Immature natural killer cell (primary cell): Measurements from ENCODE around the gene MXD4. TPM values are rescaled to one million over a fixed set of nuclear protein-coding genes. Genes with fewer than 3 reads are reported as not detected.

Experiments used
- DNase-seq, 3 donors: peaks; one replicate each; pipeline ENCODE4 v3.0.0; 2022; ENCODE audit warnings: mixed read lengths in 1 of 3
- H3K27ac Mint-ChIP-seq, 6 donors: one replicate each; pipeline ENCODE4 v1.8.0; 2020; ENCODE audit warnings: mixed read lengths in 6 of 6, mild to moderate bottlenecking in 5 of 6, inconsistent platforms in 4 of 6, moderate library complexity in 3 of 6
- H3K27me3 Mint-ChIP-seq, 3 donors: one replicate each; pipeline ENCODE4 v1.8.0; 2020 to 2021; ENCODE audit warnings: low read depth in 3 of 3, mild to moderate bottlenecking in 3 of 3, mixed read lengths in 3 of 3, moderate library complexity in 3 of 3, inconsistent platforms in 1 of 3
- H3K36me3 Mint-ChIP-seq, 3 donors: one replicate each; pipeline ENCODE4 v1.8.0; 2020; ENCODE audit warnings: mixed read lengths in 3 of 3, inconsistent platforms in 2 of 3, mild to moderate bottlenecking in 2 of 3
- H3K4me1 Mint-ChIP-seq, 2 donors: one replicate each; pipeline ENCODE4 v1.8.0; 2020; ENCODE audit warnings: inconsistent platforms in 2 of 2, mild to moderate bottlenecking in 2 of 2, mixed read lengths in 2 of 2, moderate library complexity in 1 of 2
- H3K4me3 Mint-ChIP-seq, 5 donors: one replicate each; pipeline ENCODE4 v1.8.0; 2020; ENCODE audit warnings: mild to moderate bottlenecking in 5 of 5, mixed read lengths in 5 of 5, inconsistent platforms in 3 of 5, moderate library complexity in 3 of 5
- H3K9me3 Mint-ChIP-seq, 6 donors: one replicate each; pipeline ENCODE4 v1.8.0; 2020; ENCODE audit warnings: mild to moderate bottlenecking in 6 of 6, mixed read lengths in 6 of 6, inconsistent platforms in 4 of 6, moderate library complexity in 3 of 6
- polyA plus RNA-seq, 3 donors: library from polyadenylated mRNA; unstranded; fragments of 300-500 nt; fragmentation: Illumina TruSeq; gene quantifications; one replicate each; pipeline ENCODE4 v1.2.3, GENCODE V29; 2021

MXD4 gene
- polyA plus RNA-seq, 3 donors from 2014 or later, result 55.0 to 56.1 (median 55.0) TPM

DNA sequence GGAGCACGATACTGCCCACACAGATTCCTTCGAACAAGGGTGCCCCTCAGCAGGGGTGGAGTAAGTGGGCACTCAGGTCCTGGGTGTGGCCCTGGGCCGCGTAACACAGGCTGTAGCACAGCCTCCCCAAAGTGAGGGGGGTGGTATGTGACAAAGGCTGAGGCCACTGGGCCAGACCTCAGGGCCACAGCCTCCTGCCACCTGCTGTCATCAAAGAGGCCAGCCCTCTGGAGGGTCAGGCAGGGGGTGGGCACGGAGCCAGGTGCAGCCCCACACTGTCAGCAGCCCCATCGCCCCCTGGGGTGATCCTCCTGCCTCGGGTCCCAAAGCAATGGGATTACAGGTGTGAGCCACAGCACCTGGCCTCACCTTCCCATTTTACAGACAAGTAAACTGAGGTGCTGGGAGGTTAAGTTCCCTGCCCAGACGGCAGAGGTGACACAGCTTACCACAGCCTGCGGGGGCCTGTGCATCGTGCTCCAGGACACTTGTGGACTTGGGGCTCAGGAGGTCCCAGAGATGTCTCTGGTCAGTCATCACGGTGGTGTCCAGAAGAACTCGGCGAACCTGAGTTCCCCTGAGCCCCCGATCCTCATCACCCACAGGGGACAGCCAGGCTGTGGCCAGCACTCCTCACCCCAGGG lies 27.5 kb upstream of the MXD4 start:
- no peak for DNase-seq
- Mint-ChIP-seq H3K4me1 (peaks cover 31% of the 10 kb centered on the region in 2 donors), H3K36me3 (peaks cover 0 to 21% (median 13%) of the 10 kb centered on the region in 3 donors), H3K27ac (peak overlapping the region in 5 of 6 donors; percentile 96 to 100 (median 97)), H3K4me3 (peak overlapping the region in 2 of 5 donors; percentile 13 to 49), H3K9me3 (no peaks in the 10 kb centered on the region), H3K27me3 (peaks cover 11 to 18% (median 11%) of the 10 kb centered on the region in 3 donors)

DNA sequence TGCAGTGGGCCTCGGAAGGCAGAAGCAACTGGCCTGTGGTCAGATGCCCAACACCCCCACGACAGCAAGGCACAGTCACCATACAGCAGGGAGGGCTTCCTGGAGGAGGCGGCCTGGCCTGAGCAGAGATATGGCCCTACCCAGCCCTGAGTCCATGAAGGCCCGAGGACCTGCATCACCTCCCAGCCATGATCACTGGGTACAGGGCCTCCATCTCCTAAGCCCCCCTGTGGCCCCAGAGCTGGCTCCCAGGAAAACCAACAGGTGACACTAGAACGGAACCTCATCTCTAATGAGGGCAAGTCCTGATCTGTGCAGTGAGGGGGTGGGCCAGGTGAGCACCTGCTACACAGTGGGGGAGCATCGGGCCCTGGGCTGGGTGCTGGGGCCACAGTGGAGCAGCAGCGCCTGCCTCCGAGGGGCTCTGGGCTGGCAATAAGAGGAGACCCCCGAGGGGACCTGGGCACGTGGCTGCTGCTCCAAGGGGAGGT lies 26.2 kb upstream of the MXD4 start:
- no peak overlapping the region for H3K4me3 Mint-ChIP-seq
- H3K27ac Mint-ChIP-seq, result peak overlapping the region in 5 of 6 donors; percentile 57 to 100 (median 88)
- no peaks in the 10 kb centered on the region for H3K9me3 Mint-ChIP-seq
- peaks cover 31 to 32% of the 10 kb centered on the region in 2 donors for H3K4me1 Mint-ChIP-seq
- H3K27me3 Mint-ChIP-seq, result peaks cover 11 to 18% (median 11%) of the 10 kb centered on the region in 3 donors
- peaks cover 0 to 21% (median 17%) of the 10 kb centered on the region in 3 donors for H3K36me3 Mint-ChIP-seq
- DNase-seq, result no peak

DNA sequence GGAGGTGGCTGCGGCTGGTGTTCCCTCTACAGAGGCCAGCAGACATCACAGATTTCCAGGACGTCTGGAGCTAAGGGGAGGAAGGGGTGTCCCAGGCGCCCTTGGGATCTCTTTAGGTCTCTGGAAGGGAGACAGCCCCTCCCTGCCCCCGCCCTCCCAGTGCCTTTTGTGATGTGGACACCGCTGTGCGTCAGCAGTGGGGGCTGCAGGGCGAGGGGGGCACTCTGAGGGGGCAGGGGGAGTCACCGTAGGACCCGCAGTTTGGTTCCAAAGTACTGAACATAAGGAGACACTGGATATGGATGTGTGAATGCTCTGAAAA lies 25.6 kb upstream of the MXD4 start:
- DNase-seq, result no peak
- H3K4me3 Mint-ChIP-seq, result no peak overlapping the region
- H3K27me3 Mint-ChIP-seq, result peaks cover 11 to 19% (median 11%) of the 10 kb centered on the region in 3 donors
- H3K4me1 Mint-ChIP-seq, result peaks cover 33 to 36% of the 10 kb centered on the region in 2 donors
- peaks cover 0 to 19% (median 14%) of the 10 kb centered on the region in 3 donors for H3K36me3 Mint-ChIP-seq
- H3K27ac Mint-ChIP-seq, result peak overlapping the region in 5 of 6 donors; percentile 57 to 100 (median 88)
- H3K9me3 Mint-ChIP-seq, result no peaks in the 10 kb centered on the region

DNA sequence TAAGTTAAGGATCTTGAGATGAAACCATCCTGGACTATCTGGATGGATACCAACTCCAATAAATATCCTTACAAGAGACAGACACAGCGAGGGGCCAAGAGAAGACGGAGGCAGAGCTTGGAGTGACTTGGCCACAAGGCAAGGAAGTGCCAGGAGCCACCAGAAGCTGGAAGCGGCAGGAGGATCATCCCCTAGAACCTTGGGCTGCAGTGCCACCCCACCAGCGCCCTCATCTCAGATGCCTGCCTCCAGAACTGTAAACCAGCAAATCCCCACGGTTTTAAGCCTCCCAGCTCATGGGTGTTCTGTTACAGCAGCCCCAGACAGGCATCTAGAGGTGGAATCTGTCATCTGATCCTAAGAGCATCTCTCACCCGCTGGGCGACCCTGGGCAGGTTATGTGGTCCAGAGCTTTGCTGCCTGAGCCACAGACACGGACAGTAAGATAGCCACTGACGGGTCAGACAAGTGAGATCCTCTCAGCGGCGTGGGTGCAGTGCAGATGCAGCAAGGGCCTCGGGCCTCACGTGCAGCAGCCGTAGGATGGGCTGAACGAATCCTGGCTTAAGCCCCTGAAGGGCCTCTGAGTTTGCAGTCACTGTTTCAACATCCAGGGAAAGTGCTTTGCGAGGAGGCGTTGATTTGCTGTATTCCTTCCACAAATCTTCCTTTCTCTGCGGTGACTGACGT lies 25.1 kb upstream of the MXD4 start:
- Mint-ChIP-seq H3K27ac (peak overlapping the region in 5 of 6 donors; percentile 54 to 100 (median 69)), H3K4me3 (peak overlapping the region in 1 of 5 donors; percentile 41), H3K4me1 (peaks cover 36 to 37% of the 10 kb centered on the region in 2 donors), H3K27me3 (peaks cover 13 to 24% (median 15%) of the 10 kb centered on the region in 3 donors), H3K36me3 (peaks cover 0 to 24% (median 16%) of the 10 kb centered on the region in 3 donors), H3K9me3 (no peaks in the 10 kb centered on the region)
- no peak for DNase-seq

DNA sequence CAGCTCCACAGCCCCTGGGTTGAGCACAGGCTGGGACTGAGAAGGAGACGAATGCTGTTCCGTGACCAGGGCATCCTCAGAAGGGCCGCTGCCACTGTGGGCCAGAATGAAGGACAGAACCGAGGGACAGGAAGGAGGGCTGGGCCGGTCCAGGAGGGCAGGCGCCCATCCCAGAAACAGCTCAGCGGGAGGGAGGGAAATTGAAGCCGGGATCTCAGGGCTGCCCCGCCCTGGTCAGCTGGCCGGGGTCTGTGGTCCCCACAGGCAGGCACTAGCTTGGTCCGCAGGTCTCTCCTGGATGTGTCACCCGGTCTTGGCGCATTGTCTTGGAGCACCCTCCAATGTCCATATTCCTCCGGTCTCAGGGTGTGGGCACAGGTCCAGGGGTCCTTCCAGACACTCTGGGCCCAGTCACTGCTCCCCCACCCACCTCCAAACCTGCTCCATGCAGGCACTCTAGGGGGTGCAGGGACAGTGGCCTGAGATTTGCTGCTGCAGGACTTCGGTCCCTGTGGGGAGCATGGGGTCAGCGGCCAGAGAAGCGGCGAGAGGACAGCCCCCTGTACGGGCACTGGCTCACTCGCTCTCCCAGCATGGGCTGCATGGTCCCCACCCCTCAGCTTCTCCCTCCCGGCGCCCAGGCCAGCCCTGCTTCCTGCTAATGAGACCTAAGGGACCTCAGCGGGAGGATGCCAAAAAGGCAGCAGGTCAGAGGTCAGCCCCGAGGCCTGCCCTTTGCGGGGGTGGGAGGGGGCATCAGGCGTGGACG lies 23.9 kb upstream of the MXD4 start:
- Mint-ChIP-seq H3K4me3 (no peak overlapping the region), H3K4me1 (peaks cover 41% of the 10 kb centered on the region in 2 donors), H3K9me3 (no peaks in the 10 kb centered on the region), H3K27me3 (peaks cover 13 to 22% (median 15%) of the 10 kb centered on the region in 3 donors), H3K36me3 (peaks cover 0 to 22% (median 16%) of the 10 kb centered on the region in 3 donors), H3K27ac (peak overlapping the region in 5 of 6 donors; percentile 74 to 100 (median 88))
- no peak for DNase-seq

DNA sequence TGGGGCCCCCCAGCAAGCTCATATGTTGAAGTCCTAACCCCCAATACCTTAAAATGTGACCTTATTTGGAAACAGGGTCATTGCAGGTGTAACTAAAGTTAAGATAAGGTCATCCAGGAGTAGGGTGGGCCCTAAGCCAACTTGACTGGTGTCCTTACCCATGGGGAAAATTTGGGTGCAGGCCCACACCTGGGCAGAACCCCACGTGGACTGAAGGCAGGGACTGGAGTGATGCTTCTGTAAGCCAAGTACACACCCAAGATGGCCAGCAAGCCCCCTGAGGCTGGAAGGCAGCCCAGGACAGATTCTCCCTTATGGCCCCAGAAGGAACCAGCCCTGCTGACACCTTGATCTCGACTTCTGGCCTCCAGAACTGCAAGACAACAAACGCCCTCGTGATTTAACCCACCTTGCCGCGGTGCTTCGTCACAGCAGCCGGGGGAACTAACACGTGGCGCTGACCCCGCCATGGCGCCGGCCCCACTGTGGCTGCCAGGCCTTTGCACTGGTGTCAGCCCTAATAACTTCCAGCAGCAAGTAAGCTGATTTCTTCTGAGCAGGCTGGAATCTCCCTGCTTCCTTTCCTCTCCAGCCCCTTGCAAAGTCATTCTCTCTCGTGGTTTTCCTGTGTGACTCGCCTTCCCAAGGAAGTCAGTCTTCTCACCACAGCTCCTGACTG lies 23.2 kb upstream of the MXD4 start:
- peak; percentile 48 to 61 (median 60) for DNase-seq
- H3K4me3 Mint-ChIP-seq, result peak overlapping the region in 1 of 5 donors; percentile 20
- peaks cover 38 to 44% of the 10 kb centered on the region in 2 donors for H3K4me1 Mint-ChIP-seq
- H3K27ac Mint-ChIP-seq, result peak overlapping the region in 5 of 6 donors; percentile 74 to 100 (median 88)
- H3K27me3 Mint-ChIP-seq, result peaks cover 12 to 21% (median 13%) of the 10 kb centered on the region in 3 donors
- H3K36me3 Mint-ChIP-seq, result peaks cover 0 to 20% (median 16%) of the 10 kb centered on the region in 3 donors
- no peaks in the 10 kb centered on the region for H3K9me3 Mint-ChIP-seq

DNA sequence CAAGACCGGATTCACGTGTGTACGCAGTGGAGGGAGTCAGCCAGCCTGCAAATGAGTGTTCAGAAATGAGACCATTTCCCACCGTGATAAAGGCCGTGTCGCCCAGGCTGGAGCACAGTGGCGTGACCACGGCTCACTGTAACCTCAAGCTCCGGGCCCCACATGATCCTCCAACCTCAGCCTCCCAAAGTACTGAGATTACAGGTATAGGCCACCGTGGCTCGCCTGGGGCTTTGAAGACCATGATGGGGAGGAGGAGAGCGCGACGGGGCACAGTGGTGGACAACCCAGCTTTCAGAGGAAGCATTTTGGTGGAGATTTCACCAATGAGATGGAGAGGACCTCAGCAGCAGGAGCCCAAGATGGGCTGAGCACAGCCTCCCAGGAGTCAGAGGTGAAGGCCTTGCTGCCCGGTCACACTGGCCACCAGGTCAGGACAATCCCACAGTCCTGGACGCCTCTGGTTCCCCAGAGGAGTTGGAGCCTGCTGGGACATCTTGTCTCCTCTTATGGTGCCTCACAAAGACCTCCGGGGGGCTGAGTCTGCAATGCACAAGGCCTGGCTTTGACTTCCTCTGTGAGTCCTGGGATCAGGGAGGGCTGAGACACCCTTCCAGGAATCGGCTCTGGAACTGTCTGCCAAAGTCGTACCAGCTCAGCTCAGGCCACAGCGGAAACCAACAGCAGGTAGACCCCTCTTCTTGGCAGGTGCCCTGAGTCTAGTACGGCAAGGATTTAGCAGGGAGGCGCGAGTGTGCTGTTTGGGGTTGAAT lies 22.4 kb upstream of the MXD4 start:
- Mint-ChIP-seq H3K36me3 (peaks cover 0 to 20% (median 16%) of the 10 kb centered on the region in 3 donors), H3K27me3 (peaks cover 12 to 22% (median 16%) of the 10 kb centered on the region in 3 donors), H3K4me3 (no peak overlapping the region), H3K9me3 (no peaks in the 10 kb centered on the region), H3K4me1 (peaks cover 38 to 44% of the 10 kb centered on the region in 2 donors), H3K27ac (peak overlapping the region in 5 of 6 donors; percentile 72 to 100 (median 100))
- DNase-seq, result no peak

DNA sequence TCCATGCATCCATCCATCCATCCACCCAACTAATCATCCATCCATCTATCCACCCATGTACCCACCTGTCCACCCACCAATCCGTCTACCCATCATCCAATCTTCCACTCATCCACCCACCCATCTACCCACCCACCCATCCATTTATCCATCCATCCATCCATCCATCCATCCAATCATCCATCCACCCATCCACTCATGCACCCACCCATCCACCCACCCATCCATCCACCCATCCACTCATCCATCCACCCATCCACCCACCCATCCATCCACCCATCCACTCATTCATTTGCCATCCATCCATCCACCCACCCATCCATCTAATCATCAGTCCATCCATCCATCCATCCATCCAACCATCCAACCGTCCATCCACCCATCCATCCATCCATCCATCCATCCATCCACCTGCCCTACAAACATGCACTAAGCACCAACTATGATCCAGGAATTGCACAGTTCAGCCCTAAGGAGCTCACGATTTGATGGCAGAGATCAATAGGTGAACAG lies 21.3 kb upstream of the MXD4 start:
- Mint-ChIP-seq H3K36me3 (peaks cover 0 to 20% (median 16%) of the 10 kb centered on the region in 3 donors), H3K4me3 (peak overlapping the region in 3 of 5 donors; percentile 18 to 64 (median 58)), H3K27ac (peak overlapping the region in 5 of 6 donors; percentile 99 to 100 (median 100)), H3K27me3 (peaks cover 12 to 19% (median 14%) of the 10 kb centered on the region in 3 donors), H3K9me3 (no peaks in the 10 kb centered on the region), H3K4me1 (peaks cover 38 to 44% of the 10 kb centered on the region in 2 donors)
- no peak for DNase-seq

DNA sequence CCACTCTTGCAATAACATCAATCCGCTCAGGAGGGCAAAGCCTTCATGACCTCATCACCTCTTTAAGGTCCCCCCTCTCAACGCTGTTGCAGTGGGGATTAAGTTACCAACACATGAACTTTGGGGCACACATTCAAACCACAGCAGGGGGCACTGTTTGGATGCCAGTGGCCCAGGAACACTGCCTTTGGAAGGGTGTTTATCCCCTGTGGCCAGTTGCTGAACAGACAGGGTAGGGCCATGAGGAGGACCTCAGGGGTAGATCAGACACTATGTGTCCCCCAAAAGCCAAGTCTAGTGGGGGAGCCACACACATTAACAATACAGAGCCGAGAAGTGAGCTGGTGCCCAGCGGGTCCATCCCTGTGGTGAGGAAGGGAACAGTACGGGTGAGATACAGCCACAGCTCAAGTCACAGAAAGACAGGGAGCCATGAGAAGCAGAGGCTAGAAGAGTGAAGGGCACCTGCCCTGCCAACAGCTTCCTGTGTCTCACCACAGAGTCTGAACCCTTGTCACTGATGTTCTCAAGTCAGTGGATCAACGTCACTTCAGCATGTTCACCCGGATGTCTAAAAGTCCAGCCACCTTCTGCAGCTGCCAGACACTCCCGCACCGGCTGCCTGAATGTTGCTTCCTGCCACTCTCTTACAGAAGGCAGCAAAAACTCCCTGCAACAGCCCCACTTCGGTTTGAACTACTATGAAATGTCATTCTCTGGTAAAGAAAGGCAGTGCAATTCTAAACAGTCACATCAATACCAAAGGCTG lies 19.9 kb upstream of the MXD4 start:
- Mint-ChIP-seq H3K36me3 (peaks cover 0 to 18% (median 14%) of the 10 kb centered on the region in 3 donors), H3K9me3 (no peaks in the 10 kb centered on the region), H3K27ac (peak overlapping the region; percentile 99 to 100 (median 100)), H3K4me1 (peaks cover 38 to 44% of the 10 kb centered on the region in 2 donors), H3K27me3 (peaks cover 9 to 19% (median 9%) of the 10 kb centered on the region in 3 donors), H3K4me3 (peak overlapping the region; percentile 70 to 84 (median 77))
- peak; percentile 94 to 95 (median 95) for DNase-seq

DNA sequence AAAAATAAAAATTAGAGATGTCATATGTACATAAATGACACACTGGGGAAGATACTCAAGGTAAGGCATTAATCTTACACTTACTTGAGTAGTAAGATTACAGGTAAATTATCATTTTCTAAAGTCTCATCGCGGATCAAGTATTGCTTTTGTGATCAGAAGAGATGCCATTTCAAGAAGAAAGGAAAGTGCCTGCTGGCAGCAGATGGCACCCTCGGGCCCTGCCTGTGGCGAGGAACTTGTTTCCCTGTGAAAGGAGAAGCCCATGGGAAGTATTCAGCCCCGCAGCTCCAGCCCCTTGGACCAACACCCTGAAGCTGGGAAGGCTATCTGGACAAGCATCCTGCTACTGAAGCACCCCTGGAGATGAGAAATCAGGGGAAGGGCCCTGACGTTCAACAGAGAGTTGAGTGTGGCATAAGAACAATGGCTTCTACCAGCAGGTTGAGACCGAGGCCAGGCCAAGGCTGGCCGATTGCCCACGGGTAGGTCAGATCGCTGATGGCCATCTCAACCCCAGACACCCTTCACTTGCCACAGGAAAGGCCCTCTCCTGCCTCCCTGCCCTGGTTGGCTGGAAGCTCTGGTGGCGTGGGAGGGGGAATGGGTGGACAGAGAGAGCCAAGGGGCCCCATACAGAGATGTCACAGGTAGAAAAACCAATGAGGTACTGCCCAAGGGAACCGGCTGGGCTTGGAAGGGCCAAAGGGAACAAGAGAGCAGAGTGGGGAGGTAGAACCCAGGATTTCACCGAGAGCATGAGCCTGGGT lies 18.8 kb upstream of the MXD4 start:
- H3K4me1 Mint-ChIP-seq, result peaks cover 38 to 44% of the 10 kb centered on the region in 2 donors
- H3K9me3 Mint-ChIP-seq, result no peaks in the 10 kb centered on the region
- peak overlapping the region; percentile 99 to 100 (median 100) for H3K27ac Mint-ChIP-seq
- H3K27me3 Mint-ChIP-seq, result peaks cover 8 to 16% (median 11%) of the 10 kb centered on the region in 3 donors
- peak overlapping the region in 2 of 5 donors; percentile 58 to 77 for H3K4me3 Mint-ChIP-seq
- DNase-seq, result no peak
- H3K36me3 Mint-ChIP-seq, result peaks cover 0 to 16% (median 9%) of the 10 kb centered on the region in 3 donors

DNA sequence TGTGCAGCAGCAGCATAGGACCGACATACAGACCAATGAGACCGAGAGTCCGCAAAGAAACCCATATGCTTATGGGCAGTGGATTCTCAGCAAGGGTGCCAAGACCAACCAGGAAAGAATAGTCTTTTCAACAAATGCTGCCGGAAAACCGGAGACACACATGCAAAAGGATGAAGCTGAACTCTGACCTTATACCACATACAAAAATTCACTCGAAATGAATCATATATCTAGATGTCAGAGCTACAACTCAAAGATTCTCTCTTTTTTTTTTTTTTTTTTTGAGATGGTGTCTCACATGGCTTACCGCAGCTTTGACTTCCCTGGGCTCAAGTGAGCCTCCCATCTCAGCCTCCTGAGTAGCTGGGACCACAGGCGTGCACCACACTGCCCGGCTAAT lies 16.0 kb upstream of the MXD4 start:
- peak overlapping the region in 3 of 6 donors; percentile 35 to 100 (median 84) for H3K27ac Mint-ChIP-seq

More for the DNA sequence above, 16.0 kb upstream of the MXD4 start:
- DNase-seq, result no peak
- peaks cover 3 to 9% (median 7%) of the 10 kb centered on the region in 3 donors for H3K36me3 Mint-ChIP-seq
- H3K27me3 Mint-ChIP-seq, result peaks cover 10 to 16% (median 11%) of the 10 kb centered on the region in 3 donors
- H3K9me3 Mint-ChIP-seq, result no peaks in the 10 kb centered on the region
- peaks cover 29 to 33% of the 10 kb centered on the region in 2 donors for H3K4me1 Mint-ChIP-seq
- H3K4me3 Mint-ChIP-seq, result no peak overlapping the region
